ENCODE data around the gene ZNF354C. TPM values are rescaled to one million over a fixed set of nuclear protein-coding genes. Genes with fewer than 3 reads are reported as not detected.

The ZNF354C gene
- total RNA-seq, 1 donor from 2014 or later, result 7.1 TPM

Other genes with a start within 250 kb of the ZNF354C start
- 17.5 and 20.0 TPM in 2 replicates for gene ZNF354B, start 200.4 kb upstream of the ZNF354C start, total RNA-seq
- gene ZFP2, start 164.5 kb upstream of the ZNF354C start, total RNA-seq, result 0.44 and 0.95 TPM in 2 replicates
- gene ZNF454, start 119.2 kb upstream of the ZNF354C start, total RNA-seq, result not detected in 2 replicates
- not detected in 2 replicates for gene GRM6, start 65.1 kb upstream of the ZNF354C start, total RNA-seq
- gene ZNF879, start 36.6 kb upstream of the ZNF354C start, total RNA-seq, result 8.2 and 9.4 TPM in 2 replicates